ENCODE results near the gene PEX5L.

The PEX5L gene

DNA sequence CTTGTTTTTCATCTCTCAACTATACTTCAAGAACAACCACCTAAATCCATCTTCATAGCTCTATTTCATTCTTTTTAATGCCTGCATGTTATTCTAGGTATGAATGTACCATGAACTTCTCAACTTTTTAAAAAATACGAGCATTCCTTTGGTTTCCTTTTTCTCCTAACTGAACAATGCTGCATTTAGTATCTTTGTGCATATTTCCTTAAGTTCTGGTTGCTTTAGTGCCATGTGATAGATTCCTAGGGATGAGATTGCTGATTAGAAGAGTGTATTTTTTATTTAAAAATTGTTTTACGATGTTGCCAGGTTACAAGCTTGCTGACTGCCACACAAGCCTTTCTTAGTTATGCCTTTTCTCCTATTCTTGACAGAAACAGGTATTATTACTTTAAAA is 34.7 kb downstream of the PEX5L start:
- Histone ChIP-seq H3K18ac (ENCODE audit: low read length) (no peak overlapping the region), H3K4me2 (ENCODE audit: low read length) (no peak overlapping the region), H2BK120ac (ENCODE audit: insufficient read depth, low read length, poor library complexity) (no peak overlapping the region), H3K9ac (ENCODE audit: low read length) (no peak overlapping the region), H3K14ac (ENCODE audit: low read length) (no peak overlapping the region), H4K91ac (ENCODE audit: low read depth, low read length) (no peak overlapping the region), H3K79me1 (ENCODE audit: low read length) (no peaks in the 10 kb centered on the region), H4K12ac (ENCODE audit: low read depth, low read length) (no peak overlapping the region), H4K8ac (ENCODE audit: low read depth, low read length) (no peak overlapping the region), H3K4me1 (ENCODE audit: control insufficient read depth in 1 of 2, insufficient read depth in 2 of 2, low read length in 2 of 2) (no peaks in the 10 kb centered on the region), H2BK12ac (ENCODE audit: low read length) (no peak overlapping the region), H3K27me3 (ENCODE audit: insufficient read depth, low read length) (no peaks in the 10 kb centered on the region), H3K79me2 (ENCODE audit: control insufficient read depth, insufficient read depth, low read length, poor library complexity) (no peaks in the 10 kb centered on the region), H3K9me3 (ENCODE audit: insufficient read depth, low read depth, low read length) (no peaks in the 10 kb centered on the region), H2BK5ac (ENCODE audit: low read depth, low read length, poor library complexity) (no peak overlapping the region), H3K4me3 (ENCODE audit: low read depth, low read length) (no peak overlapping the region), H3K4ac (ENCODE audit: low read depth, low read length) (no peak overlapping the region), H3K23ac (ENCODE audit: low read length) (no peak overlapping the region), H3K36me3 (ENCODE audit: control insufficient read depth in 1 of 2, insufficient read depth in 2 of 2, low read length in 2 of 2) (no peaks in the 10 kb centered on the region), H2AFZ (ENCODE audit: insufficient read depth, low read length, poor library complexity) (no peak overlapping the region), H2AK5ac (ENCODE audit: low read length) (no peak overlapping the region), H3K27ac (ENCODE audit: low read depth, low read length) (no peak overlapping the region)
- WGBS (ENCODE audit: extremely low coverage, insufficient coverage, insufficient read length) = no CpG with 5 or more reads among the region's 2 CpGs
- no peak for DNase-seq

DNA sequence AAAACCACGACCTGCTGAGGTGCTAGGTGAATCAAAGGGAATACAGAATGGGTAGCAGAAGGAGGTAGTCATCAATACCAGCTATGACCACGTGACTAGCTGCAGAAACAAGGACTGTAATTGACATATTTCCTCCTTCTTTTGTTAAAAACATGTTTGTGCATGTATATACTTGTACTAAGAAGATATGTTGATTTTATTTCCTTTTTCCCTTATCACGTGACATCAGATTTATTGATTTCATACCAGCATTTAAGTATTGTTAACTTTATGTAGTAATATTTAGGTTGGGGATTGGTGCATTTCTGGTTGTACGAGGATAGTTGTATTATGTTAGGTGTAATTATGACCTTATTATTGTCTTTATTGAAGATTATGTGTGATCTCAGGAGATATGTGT is 36.2 kb downstream of the PEX5L start:
- WGBS (ENCODE audit: extremely low coverage, insufficient coverage, insufficient read length) = no CpG with 5 or more reads among the region's 4 CpGs

DNA sequence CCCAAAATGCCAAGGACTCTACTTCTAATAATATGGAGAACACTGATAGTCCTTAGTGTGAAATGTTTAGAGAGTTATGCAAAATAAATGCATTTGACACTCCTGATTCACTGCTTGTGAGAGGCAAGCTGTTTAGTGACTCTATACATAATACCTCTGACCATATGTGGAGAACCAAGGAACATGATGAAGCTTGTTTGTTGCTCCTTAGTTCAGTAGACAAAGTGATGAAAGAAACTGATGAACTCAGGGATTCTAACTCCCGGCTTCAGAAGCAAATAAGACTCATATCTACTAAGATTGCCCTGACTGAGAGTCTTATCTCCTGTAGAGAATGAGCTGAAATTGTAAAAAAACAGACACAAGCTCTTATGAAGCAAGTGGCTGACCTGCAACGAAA is 41.3 kb downstream of the PEX5L start:
- Histone ChIP-seq H4K8ac (ENCODE audit: low read depth, low read length) (no peak overlapping the region), H2AK5ac (ENCODE audit: low read length) (no peak overlapping the region), H3K4me1 (ENCODE audit: control insufficient read depth in 1 of 2, insufficient read depth in 2 of 2, low read length in 2 of 2) (peaks cover 0 to 2% of the 10 kb centered on the region in 2 experiments), H3K27me3 (ENCODE audit: insufficient read depth, low read length) (no peaks in the 10 kb centered on the region), H3K18ac (ENCODE audit: low read length) (no peak overlapping the region), H3K4ac (ENCODE audit: low read depth, low read length) (no peak overlapping the region), H2BK12ac (ENCODE audit: low read length) (no peak overlapping the region), H4K91ac (ENCODE audit: low read depth, low read length) (no peak overlapping the region), H3K36me3 (ENCODE audit: control insufficient read depth in 1 of 2, insufficient read depth in 2 of 2, low read length in 2 of 2) (no peaks in the 10 kb centered on the region), H3K4me3 (ENCODE audit: low read depth, low read length) (no peak overlapping the region), H2AFZ (ENCODE audit: insufficient read depth, low read length, poor library complexity) (no peak overlapping the region), H3K9me3 (ENCODE audit: insufficient read depth, low read depth, low read length) (no peaks in the 10 kb centered on the region), H3K4me2 (ENCODE audit: low read length) (no peak overlapping the region), H3K14ac (ENCODE audit: low read length) (no peak overlapping the region), H3K79me2 (ENCODE audit: control insufficient read depth, insufficient read depth, low read length, poor library complexity) (no peaks in the 10 kb centered on the region), H3K27ac (ENCODE audit: low read depth, low read length) (no peak overlapping the region), H3K79me1 (ENCODE audit: low read length) (no peaks in the 10 kb centered on the region), H4K12ac (ENCODE audit: low read depth, low read length) (no peak overlapping the region), H2BK5ac (ENCODE audit: low read depth, low read length, poor library complexity) (no peak overlapping the region), H3K9ac (ENCODE audit: low read length) (no peak overlapping the region), H3K23ac (ENCODE audit: low read length) (no peak overlapping the region), H2BK120ac (ENCODE audit: insufficient read depth, low read length, poor library complexity) (no peak overlapping the region)
- no peak for DNase-seq
- WGBS (ENCODE audit: extremely low coverage, insufficient coverage, insufficient read length) = no CpG with 5 or more reads among the region's 2 CpGs

More for the DNA sequence above, 36.2 kb downstream of the PEX5L start:
- Histone ChIP-seq H3K18ac (ENCODE audit: low read length) (no peak overlapping the region), H2BK5ac (ENCODE audit: low read depth, low read length, poor library complexity) (no peak overlapping the region), H3K14ac (ENCODE audit: low read length) (no peak overlapping the region), H3K79me1 (ENCODE audit: low read length) (no peaks in the 10 kb centered on the region), H2BK120ac (ENCODE audit: insufficient read depth, low read length, poor library complexity) (no peak overlapping the region), H3K27me3 (ENCODE audit: insufficient read depth, low read length) (no peaks in the 10 kb centered on the region), H2AK5ac (ENCODE audit: low read length) (no peak overlapping the region), H3K27ac (ENCODE audit: low read depth, low read length) (no peak overlapping the region), H4K8ac (ENCODE audit: low read depth, low read length) (no peak overlapping the region), H4K12ac (ENCODE audit: low read depth, low read length) (no peak overlapping the region), H3K4me2 (ENCODE audit: low read length) (no peak overlapping the region), H4K91ac (ENCODE audit: low read depth, low read length) (no peak overlapping the region), H2AFZ (ENCODE audit: insufficient read depth, low read length, poor library complexity) (no peak overlapping the region), H3K36me3 (ENCODE audit: control insufficient read depth in 1 of 2, insufficient read depth in 2 of 2, low read length in 2 of 2) (no peaks in the 10 kb centered on the region), H3K23ac (ENCODE audit: low read length) (no peak overlapping the region), H3K4me1 (ENCODE audit: control insufficient read depth in 1 of 2, insufficient read depth in 2 of 2, low read length in 2 of 2) (no peaks in the 10 kb centered on the region), H3K79me2 (ENCODE audit: control insufficient read depth, insufficient read depth, low read length, poor library complexity) (no peaks in the 10 kb centered on the region), H3K4me3 (ENCODE audit: low read depth, low read length) (no peak overlapping the region), H3K4ac (ENCODE audit: low read depth, low read length) (no peak overlapping the region), H3K9me3 (ENCODE audit: insufficient read depth, low read depth, low read length) (no peaks in the 10 kb centered on the region), H2BK12ac (ENCODE audit: low read length) (no peak overlapping the region), H3K9ac (ENCODE audit: low read length) (no peak overlapping the region)
- DNase-seq = no peak

DNA sequence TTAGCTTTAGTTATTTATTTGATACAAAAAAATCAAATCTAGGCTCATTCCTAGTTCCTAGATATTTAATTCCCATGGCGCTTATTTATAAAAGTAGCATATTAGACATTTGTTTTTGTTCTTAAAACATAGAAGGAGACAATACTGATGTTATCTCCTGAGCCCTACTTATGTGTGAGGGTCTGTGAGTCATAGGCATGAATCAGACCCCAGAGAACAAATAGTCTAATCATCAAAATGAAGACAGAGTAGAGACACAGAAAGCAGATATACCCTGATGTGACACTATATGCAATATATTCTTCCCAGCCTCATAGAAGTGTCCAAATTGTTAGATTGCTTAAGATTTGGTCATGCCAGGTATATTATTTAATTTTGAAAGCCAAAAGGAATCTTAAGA is 44.9 kb downstream of the PEX5L start:
- Histone ChIP-seq H3K4me3 (ENCODE audit: low read depth, low read length) (no peak overlapping the region), H4K91ac (ENCODE audit: low read depth, low read length) (no peak overlapping the region), H4K12ac (ENCODE audit: low read depth, low read length) (no peak overlapping the region), H3K18ac (ENCODE audit: low read length) (no peak overlapping the region), H3K4me1 (ENCODE audit: control insufficient read depth in 1 of 2, insufficient read depth in 2 of 2, low read length in 2 of 2) (peaks cover 0 to 2% of the 10 kb centered on the region in 2 experiments), H3K14ac (ENCODE audit: low read length) (no peak overlapping the region), H2AK5ac (ENCODE audit: low read length) (no peak overlapping the region), H3K4ac (ENCODE audit: low read depth, low read length) (no peak overlapping the region), H3K27me3 (ENCODE audit: insufficient read depth, low read length) (no peaks in the 10 kb centered on the region), H3K23ac (ENCODE audit: low read length) (no peak overlapping the region), H2BK5ac (ENCODE audit: low read depth, low read length, poor library complexity) (no peak overlapping the region), H2BK12ac (ENCODE audit: low read length) (no peak overlapping the region), H4K8ac (ENCODE audit: low read depth, low read length) (no peak overlapping the region), H3K4me2 (ENCODE audit: low read length) (no peak overlapping the region), H3K79me1 (ENCODE audit: low read length) (no peaks in the 10 kb centered on the region), H2BK120ac (ENCODE audit: insufficient read depth, low read length, poor library complexity) (no peak overlapping the region), H3K79me2 (ENCODE audit: control insufficient read depth, insufficient read depth, low read length, poor library complexity) (no peaks in the 10 kb centered on the region), H3K36me3 (ENCODE audit: control insufficient read depth in 1 of 2, insufficient read depth in 2 of 2, low read length in 2 of 2) (no peaks in the 10 kb centered on the region), H3K27ac (ENCODE audit: low read depth, low read length) (no peak overlapping the region), H2AFZ (ENCODE audit: insufficient read depth, low read length, poor library complexity) (no peak overlapping the region), H3K9me3 (ENCODE audit: insufficient read depth, low read depth, low read length) (no peaks in the 10 kb centered on the region), H3K9ac (ENCODE audit: low read length) (no peak overlapping the region)
- no CpG with 5 or more reads among the region's 1 CpG for WGBS (ENCODE audit: extremely low coverage, insufficient coverage, insufficient read length)
- DNase-seq = no peak

All from trophoblast cell (in vitro differentiated cells and primary cell).